HEK293T (cell line): ENCODE results near the gene PTPN12.

ENCODE experiments used
- CTCF ChIA-PET: fragments of 350-600 bp; formaldehyde crosslinking; extraction: SDS; loops from one replicate; lab custom pipeline; 2021; ENCODE audit warnings: antibody characterized with exemption, inconsistent platforms; lab: Yijun Ruan, JAX
- POLR2A ChIA-PET: fragments of 350-600 bp; formaldehyde crosslinking; extraction: SDS; loops from one replicate; lab custom pipeline; 2020; ENCODE audit warnings: antibody characterized with exemption, inconsistent platforms; lab: Yijun Ruan, JAX
- DNase-seq: peaks from one replicate; pipeline ENCODE4 v3.0.0; 2012; ENCODE audit warnings: mixed read lengths; ENCODE audit errors: extremely low spot score
- ARNT ChIP-seq: fragments of 450-650 bp; IDR thresholded peaks from 2 replicates; pipeline ENCODE4 v1.6.1; 2017; ENCODE audit warnings: mild to moderate bottlenecking
- BHLHE40 ChIP-seq: fragments of 450-650 bp; IDR thresholded peaks from 2 replicates; pipeline ENCODE4 v1.6.1; 2016; ENCODE audit warnings: mild to moderate bottlenecking, moderate library complexity, borderline replicate concordance
- CTBP1 ChIP-seq: fragments of 450-650 bp; IDR thresholded peaks from 2 replicates; pipeline ENCODE4 v1.6.1; 2016; ENCODE audit warnings: borderline replicate concordance
- ELF4 ChIP-seq: fragments of 450-650 bp; IDR thresholded peaks from 2 replicates; pipeline ENCODE4 v1.6.1; 2017; ENCODE audit warnings: antibody characterized with exemption
- FOXA1 ChIP-seq: fragments of 450-650 bp; IDR thresholded peaks from 2 replicates; pipeline ENCODE4 v1.6.1; 2016; ENCODE audit warnings: mild to moderate bottlenecking
- FOXK2 ChIP-seq: fragments of 450-650 bp; IDR thresholded peaks from 2 replicates; pipeline ENCODE4 v1.6.1; 2016; ENCODE audit warnings: mild to moderate bottlenecking
- FOXM1 ChIP-seq: fragments of 450-650 bp; IDR thresholded peaks from 2 replicates; pipeline ENCODE4 v1.6.1; 2017; ENCODE audit warnings: mild to moderate bottlenecking, borderline replicate concordance
- HDGF ChIP-seq: fragments of 450-650 bp; IDR thresholded peaks from 2 replicates; pipeline ENCODE4 v1.6.1; 2017; ENCODE audit warnings: antibody characterized with exemption, borderline replicate concordance
- L3MBTL2 ChIP-seq: fragments of 450-650 bp; conservative IDR thresholded peaks from 2 replicates; pipeline ENCODE4 v1.6.1; 2016; ENCODE audit warnings: mild to moderate bottlenecking
- LEF1 ChIP-seq: fragments of 450-650 bp; IDR thresholded peaks from 2 replicates; pipeline ENCODE4 v1.6.1; 2017; ENCODE audit warnings: mild to moderate bottlenecking, borderline replicate concordance
- NFRKB ChIP-seq: fragments of 450-650 bp; IDR thresholded peaks from 2 replicates; pipeline ENCODE4 v1.6.1; 2016; ENCODE audit warnings: mild to moderate bottlenecking, moderate library complexity
- SP1 ChIP-seq: fragments of 450-650 bp; IDR thresholded peaks from 2 replicates; pipeline ENCODE4 v1.6.1; 2017
- SUZ12 ChIP-seq: fragments of 450-650 bp; IDR thresholded peaks from 2 replicates; pipeline ENCODE4 v1.6.1; 2016; ENCODE audit warnings: mild to moderate bottlenecking
- TARDBP ChIP-seq: fragments of 450-650 bp; IDR thresholded peaks from 2 replicates; pipeline ENCODE4 v1.6.1; 2016
- ZNF384 ChIP-seq: fragments of 450-650 bp; IDR thresholded peaks from 2 replicates; pipeline ENCODE4 v1.6.1; 2016
- TF ChIP-seq, protein P1 (sequence below): fragments of 450-650 bp; IDR thresholded peaks from 2 replicates; pipeline ENCODE4 v1.6.1; 2016

Gene PTPN12

GRCh38 chr7:77579797-77580196 is 42.7 kb downstream of the PTPN12 start:
- TF ChIP-seq SP1, result no peak
- no peak for TF ChIP-seq LEF1
- no peak for DNase-seq
- ChIA-PET CTCF (no interaction called here), POLR2A (no interaction called here)

- ChIA-PET CTCF (interaction anchor here (0.5 kb wide), 1 partner anchor 1324 kb away, joined by 3 read pairs; no protein-coding TSS in a partner anchor), POLR2A (no interaction called here)
- no peak for TF ChIP-seq TARDBP
- TF ChIP-seq FOXM1, result no peak
- no peak for TF ChIP-seq SP1
- TF ChIP-seq HDGF, result no peak
- TF ChIP-seq BHLHE40, result no peak
- TF ChIP-seq, protein P1, sequence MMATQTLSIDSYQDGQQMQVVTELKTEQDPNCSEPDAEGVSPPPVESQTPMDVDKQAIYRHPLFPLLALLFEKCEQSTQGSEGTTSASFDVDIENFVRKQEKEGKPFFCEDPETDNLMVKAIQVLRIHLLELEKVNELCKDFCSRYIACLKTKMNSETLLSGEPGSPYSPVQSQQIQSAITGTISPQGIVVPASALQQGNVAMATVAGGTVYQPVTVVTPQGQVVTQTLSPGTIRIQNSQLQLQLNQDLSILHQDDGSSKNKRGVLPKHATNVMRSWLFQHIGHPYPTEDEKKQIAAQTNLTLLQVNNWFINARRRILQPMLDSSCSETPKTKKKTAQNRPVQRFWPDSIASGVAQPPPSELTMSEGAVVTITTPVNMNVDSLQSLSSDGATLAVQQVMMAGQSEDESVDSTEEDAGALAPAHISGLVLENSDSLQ, result no peak
- TF ChIP-seq ELF4, result no peak
- no peak for TF ChIP-seq FOXK2
- TF ChIP-seq LEF1, result no peak
- no peak for TF ChIP-seq NFRKB
- no peak for TF ChIP-seq ZNF384
- TF ChIP-seq CTBP1, result no peak
- no peak for DNase-seq
These were observed 43.8 kb downstream of the PTPN12 start for GRCh38 chr7:77580762-77581350.

GRCh38 chr7:77587272-77587671 is 50.2 kb downstream of the PTPN12 start:
- CTCF ChIA-PET, result interaction anchor here (1.1 kb wide), 1 partner anchor 172 kb away, joined by 3 read pairs; no protein-coding TSS in a partner anchor

GRCh38 chr7:77600952-77601351 is 63.9 kb downstream of the PTPN12 start:
- no peak for TF ChIP-seq FOXM1
- TF ChIP-seq SP1, result no peak
- TF ChIP-seq ZNF384, result no peak
- no peak for TF ChIP-seq TARDBP
- no peak for TF ChIP-seq NFRKB
- TF ChIP-seq, protein P1, result no peak
- TF ChIP-seq ELF4, result no peak
- TF ChIP-seq ARNT, result no peak
- no peak for TF ChIP-seq FOXA1
- TF ChIP-seq SUZ12, result no peak
- TF ChIP-seq CTBP1, result no peak
- TF ChIP-seq BHLHE40, result no peak
- no peak for TF ChIP-seq HDGF
- TF ChIP-seq L3MBTL2, result no peak
- TF ChIP-seq FOXK2, result no peak
- TF ChIP-seq LEF1, result no peak
- ChIA-PET POLR2A (no interaction called here), CTCF (no interaction called here)
- DNase-seq, result no peak

More at GRCh38 chr7:77587272-77587671, 50.2 kb downstream of the PTPN12 start:
- TF ChIP-seq LEF1 (no peak), SUZ12 (no peak), HDGF (no peak), FOXK2 (no peak)
- DNase-seq, result no peak
- POLR2A ChIA-PET, result no interaction called here

- ChIA-PET POLR2A (no interaction called here), CTCF (no interaction called here)
- TF ChIP-seq CTBP1 (no peak), SUZ12 (no peak), HDGF (no peak), LEF1 (no peak), BHLHE40 (no peak), ELF4 (no peak), NFRKB (no peak), SP1 (no peak), FOXK2 (no peak), FOXM1 (no peak), L3MBTL2 (no peak), FOXA1 (no peak)
- TF ChIP-seq, protein P1, result no peak
- no peak for DNase-seq
These were observed 69.5 kb downstream of the PTPN12 start for GRCh38 chr7:77606562-77606961.

- DNase-seq, result no peak
- TF ChIP-seq L3MBTL2 (no peak), FOXK2 (no peak), FOXA1 (no peak), ARNT (no peak), BHLHE40 (no peak), NFRKB (no peak), ELF4 (no peak), FOXM1 (no peak), SP1 (no peak), TARDBP (no peak), SUZ12 (no peak), ZNF384 (no peak)
- TF ChIP-seq, protein P1, result no peak
- ChIA-PET POLR2A (no interaction called here), CTCF (no interaction called here)
These were observed 82.2 kb downstream of the PTPN12 start for GRCh38 chr7:77619314-77619713.
